SU-DHL-6 (cell line): ENCODE data around the gene AQP5.

Experiments
- H2AFZ ChIP-seq: fragments of 200-600 bp; sonication (generic); 2 replicates; pipeline ENCODE4 v1.6.1; 2014; ENCODE audit warnings: low read depth, mild to moderate bottlenecking, moderate library complexity, mixed read lengths, antibody characterized with exemption, low read length; ENCODE audit not compliant: severe bottlenecking
- H3F3A ChIP-seq: fragments of 200-600 bp; shearing (Covaris generic); 2 replicates; pipeline ENCODE4 v1.6.0; 2016; ENCODE audit warnings: antibody characterized with exemption, mild to moderate bottlenecking; ENCODE audit not compliant: insufficient read depth
- H3K27ac ChIP-seq: fragments of 200-600 bp; sonication (generic); 2 replicates; pipeline ENCODE4 v1.5.1; 2016; ENCODE audit warnings: low read depth, mild to moderate bottlenecking, low read length, moderate library complexity, mixed read lengths
- H3K27me3 ChIP-seq: fragments of 200-600 bp; sonication (generic), shearing (Covaris generic); 2 replicates; pipeline ENCODE4 v1.6.0; 2014; ENCODE audit warnings: mild to moderate bottlenecking, low read length
- H3K36me3 ChIP-seq: fragments of 200-600 bp; sonication (generic); 2 replicates; pipeline ENCODE4 v1.6.1; 2014; ENCODE audit warnings: mild to moderate bottlenecking, low read length, mixed read lengths
- H3K4me2 ChIP-seq: fragments of 300-600, 200-600 bp; shearing (Covaris generic), sonication (generic); 2 replicates; pipeline ENCODE4 v1.6.0; 2014; ENCODE audit warnings: low read length, low read depth, mild to moderate bottlenecking; ENCODE audit not compliant: poor library complexity, severe bottlenecking
- H3K4me3 ChIP-seq: fragments of 200-600 bp; sonication (generic); 2 replicates; pipeline ENCODE4 v1.5.1; 2014; ENCODE audit warnings: antibody characterized with exemption, low read length, mild to moderate bottlenecking, mixed read lengths; ENCODE audit not compliant: insufficient read depth, poor library complexity, severe bottlenecking
- H3K79me2 ChIP-seq: fragments of 200-600 bp; sonication (generic); 2 replicates; pipeline ENCODE4 v1.6.1; 2014; ENCODE audit warnings: mild to moderate bottlenecking, low read length, moderate library complexity; ENCODE audit not compliant: insufficient read depth
- H3K9ac ChIP-seq: fragments of 200-600 bp; sonication (generic); 2 replicates; pipeline ENCODE4 v1.7.0; 2014; ENCODE audit warnings: mild to moderate bottlenecking, low read length
- H3K9me2 ChIP-seq: fragments of 200-600 bp; sonication (generic); replicated peaks from 2 replicates; pipeline ENCODE4 v1.6.1; 2014; ENCODE audit warnings: low read length; ENCODE audit not compliant: insufficient read depth
- H3K9me3 ChIP-seq: fragments of 200-600 bp; sonication (generic); 2 replicates; pipeline ENCODE4 v1.6.1; 2014; ENCODE audit warnings: low read length, mixed read lengths; ENCODE audit not compliant: insufficient read depth
- H4K20me1 ChIP-seq: fragments of 200-600 bp; sonication (generic); 2 replicates; pipeline ENCODE4 v1.6.1; 2014; ENCODE audit warnings: low read depth, mild to moderate bottlenecking, antibody characterized with exemption, low read length, moderate library complexity, mixed read lengths
- EZH2phosphoT487 ChIP-seq: fragments of 200-600 bp; sonication (generic), shearing (Covaris generic); conservative IDR thresholded peaks from 2 replicates; pipeline ENCODE4 v1.6.1; 2018; ENCODE audit warnings: mild to moderate bottlenecking, antibody characterized with exemption, low read length, moderate library complexity, mixed read lengths
- TF ChIP-seq, protein P1 (sequence below): fragments of 200-600 bp; sonication (generic); IDR thresholded peaks from one replicate; pipeline ENCODE4 v1.5.1; 2017; ENCODE audit warnings: antibody characterized with exemption, mild to moderate bottlenecking, low read length, moderate library complexity; ENCODE audit not compliant: insufficient read depth, poor library complexity, severe bottlenecking

AQP5 gene

DNA sequence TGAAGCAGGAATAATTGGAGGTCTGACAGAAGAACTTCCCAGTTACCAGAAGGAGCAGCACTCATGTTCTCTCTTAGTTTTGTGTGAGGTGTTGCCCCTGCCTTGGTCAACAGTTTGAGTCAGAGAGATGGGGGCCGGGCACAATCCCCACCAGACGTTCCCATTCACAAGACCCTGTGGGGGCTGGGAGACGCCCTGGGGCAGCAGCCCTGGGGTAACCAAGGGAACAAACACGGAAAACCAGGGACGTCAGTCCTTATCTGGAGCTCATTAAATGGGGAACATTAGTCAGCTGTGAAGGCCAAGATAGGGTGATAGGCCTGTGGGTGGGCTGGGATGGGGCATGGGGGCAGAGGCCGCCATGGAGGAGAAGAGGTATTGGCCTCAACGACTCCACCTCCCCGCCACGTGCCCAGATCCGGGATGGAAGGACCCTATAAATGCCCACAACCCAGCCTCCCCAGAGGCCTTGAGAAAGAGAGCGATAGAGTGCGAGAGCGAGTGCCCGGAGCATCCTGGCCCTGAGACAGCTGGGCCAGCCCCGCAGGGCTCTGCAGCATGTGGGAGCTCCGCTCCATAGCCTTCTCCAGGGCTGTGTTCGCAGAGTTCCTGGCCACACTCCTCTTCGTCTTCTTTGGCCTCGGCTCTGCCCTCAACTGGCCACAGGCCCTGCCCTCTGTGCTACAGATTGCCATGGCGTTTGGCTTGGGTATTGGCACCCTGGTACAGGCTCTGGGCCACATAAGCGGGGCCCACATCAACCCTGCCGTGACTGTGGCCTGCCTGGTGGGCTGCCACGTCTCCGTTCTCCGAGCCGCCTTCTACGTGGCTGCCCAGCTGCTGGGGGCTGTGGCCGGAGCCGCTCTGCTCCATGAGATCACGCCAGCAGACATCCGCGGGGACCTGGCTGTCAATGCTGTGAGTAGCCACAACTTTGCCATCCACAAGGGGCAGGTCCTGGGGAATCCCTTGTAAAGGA lies 11.1 kb upstream of the AQP5 start, which contains the start of gene AQP2:
Gene AQP2, plus strand, starts transcription at position 465 of the 979 bp plus-strand sequence. Its CDS starts 94 bp downstream, at position 559.
- no peaks in the 10 kb centered on the region for H3F3A ChIP-seq
- no peaks in the 10 kb centered on the region for H3K9me3 ChIP-seq
- TF ChIP-seq, protein P1, sequence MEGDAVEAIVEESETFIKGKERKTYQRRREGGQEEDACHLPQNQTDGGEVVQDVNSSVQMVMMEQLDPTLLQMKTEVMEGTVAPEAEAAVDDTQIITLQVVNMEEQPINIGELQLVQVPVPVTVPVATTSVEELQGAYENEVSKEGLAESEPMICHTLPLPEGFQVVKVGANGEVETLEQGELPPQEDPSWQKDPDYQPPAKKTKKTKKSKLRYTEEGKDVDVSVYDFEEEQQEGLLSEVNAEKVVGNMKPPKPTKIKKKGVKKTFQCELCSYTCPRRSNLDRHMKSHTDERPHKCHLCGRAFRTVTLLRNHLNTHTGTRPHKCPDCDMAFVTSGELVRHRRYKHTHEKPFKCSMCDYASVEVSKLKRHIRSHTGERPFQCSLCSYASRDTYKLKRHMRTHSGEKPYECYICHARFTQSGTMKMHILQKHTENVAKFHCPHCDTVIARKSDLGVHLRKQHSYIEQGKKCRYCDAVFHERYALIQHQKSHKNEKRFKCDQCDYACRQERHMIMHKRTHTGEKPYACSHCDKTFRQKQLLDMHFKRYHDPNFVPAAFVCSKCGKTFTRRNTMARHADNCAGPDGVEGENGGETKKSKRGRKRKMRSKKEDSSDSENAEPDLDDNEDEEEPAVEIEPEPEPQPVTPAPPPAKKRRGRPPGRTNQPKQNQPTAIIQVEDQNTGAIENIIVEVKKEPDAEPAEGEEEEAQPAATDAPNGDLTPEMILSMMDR: no peak
- no peak for TF ChIP-seq EZH2phosphoT487
- H4K20me1 ChIP-seq: no peaks in the 10 kb centered on the region
- no peak within 1 kb of the TSS for H3K9ac ChIP-seq
- H3K9me2 ChIP-seq: no peaks in the 10 kb centered on the region
- H3K36me3 ChIP-seq: no peaks in the 10 kb centered on the region
- H3K4me2 ChIP-seq: no peak within 1 kb of the TSS
- no peaks in the 10 kb centered on the region for H3K79me2 ChIP-seq
- no peaks in the 10 kb centered on the region for H3K27me3 ChIP-seq
- no peak within 1 kb of the TSS for H3K27ac ChIP-seq
- H2AFZ ChIP-seq: no peak within 1 kb of the TSS
- no peak within 1 kb of the TSS for H3K4me3 ChIP-seq

DNA sequence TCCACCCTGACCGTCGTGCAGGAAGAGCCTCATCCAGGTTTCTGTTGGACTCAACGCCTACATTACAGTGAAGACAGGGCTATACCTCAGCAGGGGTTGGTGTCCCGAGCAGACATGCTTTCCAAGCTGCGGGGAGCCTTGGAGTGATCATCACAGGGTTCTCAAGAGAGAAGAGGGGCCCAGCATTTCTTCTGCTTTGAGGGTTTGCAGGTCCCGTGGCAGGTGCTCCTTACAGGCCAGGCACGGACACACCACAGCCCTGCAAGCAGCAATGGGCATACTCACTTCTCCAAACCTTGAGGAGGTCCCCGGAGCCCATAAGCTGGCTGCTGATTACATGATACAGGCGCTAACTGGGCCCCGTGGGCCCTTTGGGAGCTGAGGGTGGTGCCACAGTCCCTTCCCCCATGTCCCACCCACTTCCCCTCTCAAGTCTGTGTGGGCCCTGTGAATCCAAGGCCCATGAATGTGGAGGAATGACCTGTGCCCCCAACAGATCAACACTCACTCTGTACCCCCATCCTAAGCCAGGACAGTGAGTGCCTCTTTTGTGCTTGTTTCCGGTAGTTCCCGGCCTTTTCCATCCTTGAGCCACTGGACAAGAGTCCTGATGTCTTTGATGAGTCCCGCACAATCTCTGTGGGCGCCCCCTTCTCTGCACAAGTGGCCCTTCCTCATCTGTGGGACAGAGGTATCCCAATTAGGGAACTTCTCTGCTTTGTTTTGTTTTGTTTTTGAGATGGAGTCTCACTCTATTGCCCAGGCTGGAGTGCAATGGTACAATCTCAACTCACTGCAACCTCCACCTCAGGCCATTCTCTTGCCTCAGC lies 10.0 kb upstream of the AQP5 start:
- H3K27me3 ChIP-seq: no peaks in the 10 kb centered on the region
- no peak overlapping the region for H3K27ac ChIP-seq
- no peaks in the 10 kb centered on the region for H3K9me3 ChIP-seq
- TF ChIP-seq, protein P1: no peak
- TF ChIP-seq EZH2phosphoT487: no peak
- no peaks in the 10 kb centered on the region for H4K20me1 ChIP-seq
- H3K79me2 ChIP-seq: no peaks in the 10 kb centered on the region
- H3K9ac ChIP-seq: no peak overlapping the region
- H2AFZ ChIP-seq: no peak overlapping the region
- H3K4me2 ChIP-seq: no peak overlapping the region
- no peaks in the 10 kb centered on the region for H3K9me2 ChIP-seq
- H3K36me3 ChIP-seq: no peaks in the 10 kb centered on the region
- no peak overlapping the region for H3K4me3 ChIP-seq
- H3F3A ChIP-seq: no peaks in the 10 kb centered on the region

DNA sequence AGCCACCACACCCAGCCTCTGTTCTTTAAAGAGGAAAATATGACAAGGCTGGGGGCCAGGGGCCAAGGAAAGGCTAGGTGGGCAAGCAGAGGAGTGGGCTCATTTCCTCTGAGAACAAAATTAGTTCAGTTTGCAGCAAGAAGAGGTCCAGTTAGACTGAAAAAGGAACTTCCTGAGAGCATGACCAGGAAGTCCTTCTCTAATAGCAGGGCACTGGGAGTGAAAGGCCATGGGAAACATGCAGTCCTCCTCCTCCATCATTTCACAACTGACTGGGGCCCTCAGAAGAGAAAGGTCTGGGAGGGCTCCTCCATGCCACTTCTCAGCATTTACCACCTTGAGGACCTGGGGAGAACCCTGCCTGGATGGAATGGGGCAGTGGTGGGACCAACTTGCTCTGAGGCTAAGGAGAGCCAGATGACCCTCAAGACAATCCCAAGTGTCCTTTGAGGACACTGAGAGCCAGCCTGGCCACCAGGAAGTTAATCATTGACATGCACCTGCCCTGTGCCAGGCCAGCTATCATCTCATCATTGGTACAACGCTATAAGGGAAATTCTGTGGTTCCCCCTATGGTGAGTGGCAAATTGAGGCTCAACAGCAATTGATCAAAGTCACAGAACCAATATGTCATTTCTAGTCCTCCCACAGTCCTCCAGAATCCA lies 9.1 kb upstream of the AQP5 start:
- Histone ChIP-seq H3K9me3 (no peaks in the 10 kb centered on the region), H3K9me2 (no peaks in the 10 kb centered on the region), H4K20me1 (no peaks in the 10 kb centered on the region), H3K4me3 (no peak overlapping the region), H3K27me3 (no peaks in the 10 kb centered on the region), H3K27ac (no peak overlapping the region), H3K9ac (no peak overlapping the region), H3K4me2 (no peak overlapping the region), H2AFZ (no peak overlapping the region), H3K36me3 (no peaks in the 10 kb centered on the region), H3K79me2 (no peaks in the 10 kb centered on the region), H3F3A (no peaks in the 10 kb centered on the region)
- TF ChIP-seq EZH2phosphoT487: no peak
- TF ChIP-seq, protein P1: no peak
